Pancreas (tissue), 10 donors: Measurements from ENCODE around the gene DSC3. TPM values are rescaled to one million over a fixed set of nuclear protein-coding genes. Genes with fewer than 3 reads are reported as not detected.

Experiments
- ATAC-seq, 4 donors: fragments of 200-7000 bp; cut with Tn5 transposase; one replicate each; pipeline versions ENCODE4 v1.8.0 to v1.9.1; 2020; ENCODE audit warnings: mild to moderate bottlenecking in 4 of 4, moderate library complexity in 4 of 4
- DNase-seq, 6 donors: peaks; one replicate each; pipeline ENCODE4 v3.0.0-alpha.2; 2020
- FAIRE-seq: peaks from 2 replicates; lab custom pipeline; 2012; peaks lifted over from hg19 to GRCh38; lab: Jason Lieb, UNC
- H3K27ac ChIP-seq, 4 donors: fragments of 200-600 bp; sonication (generic); 1 replicate in 3 of 4; 2 replicates in 1 of 4; pipeline versions ENCODE4 v1.5.0 to v1.8.0; 2020
- H3K27me3 ChIP-seq, 4 donors: fragments of 200-600 bp; one replicate each; pipeline ENCODE4 v1.8.0; 2021
- H3K36me3 ChIP-seq, 3 donors: fragments of 200-600 bp; sonication (generic) in 1 of 3; one replicate each; pipeline versions ENCODE4 v1.5.0 to v1.8.0; 2020 to 2021
- H3K4me1 ChIP-seq, 3 donors: fragments of 200-600 bp; one replicate each; pipeline ENCODE4 v1.8.0; 2021
- H3K4me3 ChIP-seq, 4 donors: fragments of 200-600 bp; sonication (generic) in 2 of 4; one replicate each; pipeline versions ENCODE4 v1.5.0 to v1.8.0; 2020 to 2021
- H3K9me3 ChIP-seq, 4 donors: fragments of 200-600 bp; one replicate each; pipeline ENCODE4 v1.8.0; 2021
- WGBS, 2 donors: extraction: QIAGEN DNeasy Blood & Tissue Kit; methylation state at CpG; one replicate each; pipeline ENCODE4 v1.1.7; 2013; 5-methylcytosine and 5-hydroxymethylcytosine counted together
- intact Hi-C, 3 donors: fragments of 100-400 bp; cut with DNase I; formaldehyde crosslinking; loops; one replicate each; pipeline versions ENCODE4 v1.11.1 to v1.14.2; 2022
- polyA plus RNA-seq, 2 donors: library from polyadenylated mRNA; stranded (reverse); fragments of 200-250 nt; gene quantifications; one replicate each; pipeline ENCODE4 v1.2.3, GENCODE V29; 2013
- total RNA-seq, 6 donors: library from RNA; stranded (reverse); fragmentation: NEBNext Ultra II Directional in 4 of 6; extraction: Animal tissue kit (Norgen Biotek cat#: 25700) in 4 of 6; gene quantifications; one replicate each; pipeline versions ENCODE4 v1.2.1 to v1.2.4, GENCODE V29; 2021 to 2023
- TF ChIP-seq, protein P1 (sequence below), 4 donors: fragments of 200-600 bp; sonication (generic) in 3 of 4; IDR thresholded peaks; one replicate each; pipeline versions ENCODE4 v1.5.0 to v1.8.0; 2021; ENCODE audit warnings: antibody characterized with exemption in 4 of 4
- donor health status: healthy with polysubstance abuse.
- donor health status: DM: no; HTN: no; CAD: no; lungs with moderate emphysema.
- donor health status: DM: no; HTN: no; CAD: no.
- donor health status: control.
- donor health status: control.
- donor health status: Bipolar disorder and iron deficiency.
- donor health status: DM: yes; HTN: yes; CAD: no.
- donor health status: DM: no; HTN: no; CAD: no.
- donor health status: DM: no; HTN: no; CAD: no.
- donor health status: DM: yes; HTN: yes; CAD: no.

Gene DSC3
- total and polyA plus RNA-seq, 8 donors = 0.04 to 0.12 (median 0.06) TPM; not detected in 1

GRCh38 chr18:30971338-30971956, 71.1 kb downstream of the DSC3 start:
- Histone ChIP-seq H3K27ac (no peak overlapping the region), H3K27me3 (no peaks in the 10 kb centered on the region), H3K4me3 (no peak overlapping the region), H3K4me1 (no peaks in the 10 kb centered on the region), H3K9me3 (no peaks in the 10 kb centered on the region), H3K36me3 (no peaks in the 10 kb centered on the region)
- FAIRE-seq (peak; percentile 95), DNase-seq (no peak), ATAC-seq (peak; percentile 68 to 84 (median 79))
- 0% methylated on average over 1 of the region's 1 CpG for WGBS, 2 donors
- intact Hi-C loops = no loop called here
- TF ChIP-seq, protein P1, sequence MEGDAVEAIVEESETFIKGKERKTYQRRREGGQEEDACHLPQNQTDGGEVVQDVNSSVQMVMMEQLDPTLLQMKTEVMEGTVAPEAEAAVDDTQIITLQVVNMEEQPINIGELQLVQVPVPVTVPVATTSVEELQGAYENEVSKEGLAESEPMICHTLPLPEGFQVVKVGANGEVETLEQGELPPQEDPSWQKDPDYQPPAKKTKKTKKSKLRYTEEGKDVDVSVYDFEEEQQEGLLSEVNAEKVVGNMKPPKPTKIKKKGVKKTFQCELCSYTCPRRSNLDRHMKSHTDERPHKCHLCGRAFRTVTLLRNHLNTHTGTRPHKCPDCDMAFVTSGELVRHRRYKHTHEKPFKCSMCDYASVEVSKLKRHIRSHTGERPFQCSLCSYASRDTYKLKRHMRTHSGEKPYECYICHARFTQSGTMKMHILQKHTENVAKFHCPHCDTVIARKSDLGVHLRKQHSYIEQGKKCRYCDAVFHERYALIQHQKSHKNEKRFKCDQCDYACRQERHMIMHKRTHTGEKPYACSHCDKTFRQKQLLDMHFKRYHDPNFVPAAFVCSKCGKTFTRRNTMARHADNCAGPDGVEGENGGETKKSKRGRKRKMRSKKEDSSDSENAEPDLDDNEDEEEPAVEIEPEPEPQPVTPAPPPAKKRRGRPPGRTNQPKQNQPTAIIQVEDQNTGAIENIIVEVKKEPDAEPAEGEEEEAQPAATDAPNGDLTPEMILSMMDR (IDR thresholded peaks at IDR 0.05) = peak; percentile 27 to 63 (median 50)

GRCh38 chr18:30970196-30970816, 72.2 kb downstream of the DSC3 start:
- TF ChIP-seq, protein P1 (IDR thresholded peaks at IDR 0.05) = peak in 3 of 4 donors; percentile 18 to 34 (median 33)
- peak; percentile 68 to 83 (median 82) for ATAC-seq
- 18 to 24% methylated on average over 7 of the region's 7 CpGs for WGBS, 2 donors
- Histone ChIP-seq H3K4me1 (no peaks in the 10 kb centered on the region), H3K4me3 (no peak overlapping the region), H3K27ac (no peak overlapping the region), H3K27me3 (no peaks in the 10 kb centered on the region), H3K9me3 (no peaks in the 10 kb centered on the region), H3K36me3 (no peaks in the 10 kb centered on the region)
- intact Hi-C loops = no loop called here
- no peak for FAIRE-seq
- DNase-seq = peak in 1 of 6 donors; percentile 10

GRCh38 chr18:30969670-30970170, 72.8 kb downstream of the DSC3 start:
- Histone ChIP-seq H3K4me1 (no peaks in the 10 kb centered on the region), H3K9me3 (no peaks in the 10 kb centered on the region), H3K4me3 (no peak overlapping the region), H3K27ac (no peak overlapping the region), H3K27me3 (no peaks in the 10 kb centered on the region), H3K36me3 (no peaks in the 10 kb centered on the region)
- 58 to 69% methylated on average over 4 of the region's 4 CpGs for WGBS, 2 donors
- no peak for FAIRE-seq
- TF ChIP-seq, protein P1 (IDR thresholded peaks at IDR 0.05) = no peak
- ATAC-seq = no peak
- DNase-seq = no peak
- intact Hi-C loops = no loop called here

DNA sequence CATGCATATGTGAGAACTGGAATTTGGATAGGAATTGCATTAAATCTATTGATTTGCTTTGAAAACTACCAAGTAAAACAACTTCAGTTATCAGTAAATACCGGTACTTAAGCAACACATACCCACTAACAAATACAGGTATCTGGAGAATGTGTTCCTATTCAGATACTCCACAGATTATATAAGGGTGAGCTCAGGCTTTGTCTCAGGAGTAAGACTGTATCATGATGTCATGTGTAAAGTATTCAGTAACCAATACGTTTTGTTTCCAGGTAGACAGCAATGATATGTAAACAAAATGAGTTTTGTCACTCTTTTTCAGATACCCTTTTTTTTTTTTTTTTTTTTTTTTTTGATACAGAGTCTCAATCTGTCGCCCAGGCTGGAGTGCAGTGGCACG, 74.8 kb downstream of the DSC3 start:
- intact Hi-C loops = no loop called here
- 46 to 52% methylated on average over 4 of the region's 4 CpGs for WGBS, 2 donors
- Histone ChIP-seq H3K27me3 (no peaks in the 10 kb centered on the region), H3K4me3 (no peak overlapping the region), H3K9me3 (no peaks in the 10 kb centered on the region), H3K4me1 (no peaks in the 10 kb centered on the region), H3K27ac (no peak overlapping the region), H3K36me3 (no peaks in the 10 kb centered on the region)
- TF ChIP-seq, protein P1 (IDR thresholded peaks at IDR 0.05) = no peak
- no peak for FAIRE-seq
- ATAC-seq = peak in 1 of 4 donors; percentile 61
- DNase-seq = no peak

GRCh38 chr18:30965237-30965636, 77.3 kb downstream of the DSC3 start:
- no peak for FAIRE-seq
- Histone ChIP-seq H3K4me1 (no peaks in the 10 kb centered on the region), H3K27me3 (peaks cover 0 to 9% (median 0%) of the 10 kb centered on the region in 4 donors), H3K36me3 (no peaks in the 10 kb centered on the region), H3K9me3 (no peaks in the 10 kb centered on the region), H3K27ac (no peak overlapping the region), H3K4me3 (no peak overlapping the region)
- TF ChIP-seq, protein P1 (IDR thresholded peaks at IDR 0.05) = no peak
- no peak for ATAC-seq
- intact Hi-C loops = no loop called here
- no peak for DNase-seq
- 58 to 72% methylated on average over 4 of the region's 4 CpGs for WGBS, 2 donors
